Neural cell (in vitro differentiated cells): ENCODE measurements around the gene NKIRAS1. TPM values are rescaled to one million over a fixed set of nuclear protein-coding genes. Genes with fewer than 3 reads are reported as not detected.
A peak's percentile ranks its signal among the peaks of the same experiment; 100 is the strongest.

ENCODE experiments used
- H2AFZ ChIP-seq: fragments of 200-600, 300-800 bp; sonication (generic), shearing (Covaris generic); 2 replicates; pipeline ENCODE4 v1.6.0; 2014; ENCODE audit warnings: low read depth, mild to moderate bottlenecking, antibody characterized with exemption, low read length, moderate library complexity
- H3F3A ChIP-seq: fragments of 200-600 bp; shearing (Covaris generic); 2 replicates; pipeline ENCODE4 v1.6.1; 2016; ENCODE audit warnings: mild to moderate bottlenecking, moderate library complexity, mixed read lengths, antibody characterized with exemption, low read length; ENCODE audit not compliant: insufficient read depth, poor library complexity, severe bottlenecking
- H3K27ac ChIP-seq: fragments of 200-600, 300-800 bp; sonication (generic), shearing (Covaris generic); 2 replicates; pipeline ENCODE4 v1.5.1; 2014; ENCODE audit warnings: mild to moderate bottlenecking, low read length, moderate library complexity
- H3K27me3 ChIP-seq: fragments of 300-800, 200-600 bp; sonication (generic), shearing (Covaris generic); 2 replicates; pipeline ENCODE4 v1.6.0; 2014; ENCODE audit warnings: mild to moderate bottlenecking, low read depth, low read length, moderate library complexity; ENCODE audit not compliant: insufficient read depth
- H3K36me3 ChIP-seq: fragments of 300-800, 200-600 bp; sonication (generic), shearing (Covaris generic); 2 replicates; pipeline ENCODE4 v1.5.1; 2014; ENCODE audit warnings: mild to moderate bottlenecking, antibody characterized with exemption, low read length, moderate library complexity; ENCODE audit not compliant: insufficient read depth
- H3K4me2 ChIP-seq: fragments of 300-800, 200-600 bp; sonication (generic), shearing (Covaris generic); 2 replicates; pipeline ENCODE4 v1.6.0; 2014; ENCODE audit warnings: mild to moderate bottlenecking, low read length
- H3K4me3 ChIP-seq: fragments of 300-800, 200-600 bp; sonication (generic), shearing (Covaris generic); 2 replicates; pipeline ENCODE4 v1.5.1; 2014; ENCODE audit warnings: mild to moderate bottlenecking, low read length, moderate library complexity
- H3K79me2 ChIP-seq: fragments of 200-600 bp; shearing (Covaris generic); replicated peaks from 2 replicates; pipeline ENCODE4 v1.6.0; 2014; ENCODE audit warnings: mild to moderate bottlenecking, low read length, moderate library complexity; ENCODE audit not compliant: insufficient read depth
- H3K9ac ChIP-seq: fragments of 300-800, 200-600 bp; sonication (generic), shearing (Covaris generic); 2 replicates; pipeline ENCODE4 v1.6.1; 2016; ENCODE audit warnings: mild to moderate bottlenecking, low read length, mixed read lengths
- H3K9me2 ChIP-seq: fragments of 200-600 bp; shearing (Covaris generic); 2 replicates; pipeline ENCODE4 v1.6.1; 2016; ENCODE audit warnings: mild to moderate bottlenecking, low read length, mixed read lengths; ENCODE audit not compliant: insufficient read depth
- H3K9me3 ChIP-seq: fragments of 200-600, 300-800 bp; sonication (generic), shearing (Covaris generic); 2 replicates; pipeline ENCODE4 v1.6.1; 2016; ENCODE audit warnings: mild to moderate bottlenecking, mixed run types, low read length, moderate library complexity, mixed read lengths
- H4K20me1 ChIP-seq: fragments of 200-600 bp; shearing (Covaris generic); 2 replicates; pipeline ENCODE4 v1.6.1; 2016; ENCODE audit warnings: mild to moderate bottlenecking, mixed run types; ENCODE audit not compliant: insufficient read depth
- CTCF ChIP-seq: fragments of 450-650 bp; IDR thresholded peaks from 2 replicates; pipeline ENCODE4 v1.5.1; 2014; ENCODE audit warnings: antibody characterized with exemption, mild to moderate bottlenecking, moderate library complexity; ENCODE audit not compliant: poor library complexity, severe bottlenecking
- EP300 ChIP-seq: fragments of 450-650 bp; conservative IDR thresholded peaks from 2 replicates; pipeline ENCODE4 v1.6.1; 2014; ENCODE audit warnings: antibody characterized with exemption, mild to moderate bottlenecking, moderate library complexity; ENCODE audit not compliant: poor library complexity, severe bottlenecking
- EZH2 ChIP-seq: fragments of 200-600, 300-800 bp; shearing (Covaris generic), sonication (generic); IDR thresholded peaks from 2 replicates; pipeline ENCODE4 v1.6.1; 2014; ENCODE audit warnings: antibody characterized with exemption, low read length, borderline replicate concordance, mild to moderate bottlenecking; ENCODE audit not compliant: insufficient read depth, poor library complexity, severe bottlenecking
- MXI1 ChIP-seq: fragments of 450-650 bp; conservative IDR thresholded peaks from 2 replicates; pipeline ENCODE4 v1.6.1; 2014; ENCODE audit warnings: antibody characterized with exemption, mild to moderate bottlenecking; ENCODE audit not compliant: poor library complexity, severe bottlenecking
- POLR2AphosphoS5 ChIP-seq: IDR thresholded peaks from 2 replicates; pipeline ENCODE4 v1.6.1; 2012
- RAD21 ChIP-seq: fragments of 450-650 bp; conservative IDR thresholded peaks from 2 replicates; pipeline ENCODE4 v1.6.1; 2014; ENCODE audit warnings: antibody characterized with exemption, mild to moderate bottlenecking, moderate library complexity
- SMC3 ChIP-seq: fragments of 450-650 bp; conservative IDR thresholded peaks from 2 replicates; pipeline ENCODE4 v1.6.1; 2014; ENCODE audit warnings: antibody characterized with exemption, mild to moderate bottlenecking, moderate library complexity; ENCODE audit not compliant: poor library complexity
- TAF1 ChIP-seq: IDR thresholded peaks from 2 replicates; pipeline ENCODE4 v1.6.1; 2012; ENCODE audit warnings: low read depth
- polyA plus RNA-seq: library from polyadenylated mRNA; depleted of rRNA; stranded (reverse); fragments of >200 nt; gene quantifications from 2 replicates; pipeline ENCODE4 v1.2.3, GENCODE V29; 2014
- TF ChIP-seq, protein P1 (sequence below): IDR thresholded peaks from 2 replicates; pipeline ENCODE4 v1.6.1; 2012; ENCODE audit warnings: borderline replicate concordance

The NKIRAS1 gene
- polyA plus RNA-seq, 1 donor from 2014 or later = 42.1 TPM

GRCh38 chr3:23921052-23921511, 4.3 kb upstream of the NKIRAS1 start:
- Histone ChIP-seq H2AFZ (no peak overlapping the region), H3K27ac (no peak overlapping the region), H3K4me3 (no peak overlapping the region), H3K9ac (no peak overlapping the region), H3K9me3 (no peaks in the 10 kb centered on the region), H3K4me2 (no peak overlapping the region), H3K27me3 (no peaks in the 10 kb centered on the region), H3K36me3 (peaks cover 13% of the 10 kb centered on the region), H3F3A (no peaks in the 10 kb centered on the region), H4K20me1 (no peaks in the 10 kb centered on the region), H3K9me2 (no peaks in the 10 kb centered on the region), H3K79me2 (peaks cover 22% of the 10 kb centered on the region)
- TF ChIP-seq RAD21 (no peak), EP300 (no peak), SMC3 (no peak), MXI1 (no peak)
- TF ChIP-seq, protein P1, sequence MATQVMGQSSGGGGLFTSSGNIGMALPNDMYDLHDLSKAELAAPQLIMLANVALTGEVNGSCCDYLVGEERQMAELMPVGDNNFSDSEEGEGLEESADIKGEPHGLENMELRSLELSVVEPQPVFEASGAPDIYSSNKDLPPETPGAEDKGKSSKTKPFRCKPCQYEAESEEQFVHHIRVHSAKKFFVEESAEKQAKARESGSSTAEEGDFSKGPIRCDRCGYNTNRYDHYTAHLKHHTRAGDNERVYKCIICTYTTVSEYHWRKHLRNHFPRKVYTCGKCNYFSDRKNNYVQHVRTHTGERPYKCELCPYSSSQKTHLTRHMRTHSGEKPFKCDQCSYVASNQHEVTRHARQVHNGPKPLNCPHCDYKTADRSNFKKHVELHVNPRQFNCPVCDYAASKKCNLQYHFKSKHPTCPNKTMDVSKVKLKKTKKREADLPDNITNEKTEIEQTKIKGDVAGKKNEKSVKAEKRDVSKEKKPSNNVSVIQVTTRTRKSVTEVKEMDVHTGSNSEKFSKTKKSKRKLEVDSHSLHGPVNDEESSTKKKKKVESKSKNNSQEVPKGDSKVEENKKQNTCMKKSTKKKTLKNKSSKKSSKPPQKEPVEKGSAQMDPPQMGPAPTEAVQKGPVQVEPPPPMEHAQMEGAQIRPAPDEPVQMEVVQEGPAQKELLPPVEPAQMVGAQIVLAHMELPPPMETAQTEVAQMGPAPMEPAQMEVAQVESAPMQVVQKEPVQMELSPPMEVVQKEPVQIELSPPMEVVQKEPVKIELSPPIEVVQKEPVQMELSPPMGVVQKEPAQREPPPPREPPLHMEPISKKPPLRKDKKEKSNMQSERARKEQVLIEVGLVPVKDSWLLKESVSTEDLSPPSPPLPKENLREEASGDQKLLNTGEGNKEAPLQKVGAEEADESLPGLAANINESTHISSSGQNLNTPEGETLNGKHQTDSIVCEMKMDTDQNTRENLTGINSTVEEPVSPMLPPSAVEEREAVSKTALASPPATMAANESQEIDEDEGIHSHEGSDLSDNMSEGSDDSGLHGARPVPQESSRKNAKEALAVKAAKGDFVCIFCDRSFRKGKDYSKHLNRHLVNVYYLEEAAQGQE = no peak

GRCh38 chr3:23920151-23920655, 3.4 kb upstream of the NKIRAS1 start:
- Histone ChIP-seq H3K36me3 (peaks cover 13% of the 10 kb centered on the region), H4K20me1 (no peaks in the 10 kb centered on the region), H3K27me3 (no peaks in the 10 kb centered on the region), H3K4me3 (peak overlapping the region; percentile 41), H3K4me2 (no peak overlapping the region), H3K9ac (no peak overlapping the region), H3K27ac (no peak overlapping the region), H3K9me2 (no peaks in the 10 kb centered on the region), H2AFZ (no peak overlapping the region), H3K9me3 (no peaks in the 10 kb centered on the region), H3F3A (peaks cover 5% of the 10 kb centered on the region), H3K79me2 (peaks cover 24% of the 10 kb centered on the region)
- no peak for TF ChIP-seq MXI1
- TF ChIP-seq EZH2 = no peak
- TF ChIP-seq RAD21 = no peak
- TF ChIP-seq EP300 = no peak
- TF ChIP-seq TAF1 = no peak
- no peak for TF ChIP-seq SMC3
- TF ChIP-seq POLR2AphosphoS5 = no peak
- TF ChIP-seq, protein P1 = no peak
- TF ChIP-seq CTCF = no peak
